ENCODE measurements around the gene TCN2.

DNA sequence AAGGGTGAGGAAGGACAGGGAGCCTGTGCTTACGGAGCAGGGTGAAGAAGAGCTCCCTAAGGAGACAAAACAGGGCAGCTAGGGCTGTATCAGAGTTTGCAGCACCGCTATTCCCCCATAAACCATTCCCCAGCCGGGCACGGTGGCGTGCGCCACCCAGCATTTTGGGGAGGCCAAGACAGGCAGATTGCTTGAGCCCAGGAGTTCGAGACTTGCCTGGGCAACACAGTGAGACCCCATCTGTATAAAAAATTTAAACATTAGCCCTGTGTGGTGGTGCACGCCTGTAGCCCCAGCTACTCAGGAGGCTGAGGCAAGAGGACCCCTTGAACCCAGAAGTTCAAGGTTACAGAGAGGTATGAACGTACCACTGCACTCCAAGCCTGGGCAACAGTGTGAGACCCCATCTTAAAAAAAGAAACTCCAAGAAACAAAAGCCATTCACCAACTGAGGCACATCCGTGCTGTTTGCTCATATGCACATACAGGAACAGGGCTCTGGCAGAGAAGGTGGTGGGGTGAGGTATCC lies 37.2 kb upstream of the TCN2 start:
- TF ChIP-seq, protein P1, sequence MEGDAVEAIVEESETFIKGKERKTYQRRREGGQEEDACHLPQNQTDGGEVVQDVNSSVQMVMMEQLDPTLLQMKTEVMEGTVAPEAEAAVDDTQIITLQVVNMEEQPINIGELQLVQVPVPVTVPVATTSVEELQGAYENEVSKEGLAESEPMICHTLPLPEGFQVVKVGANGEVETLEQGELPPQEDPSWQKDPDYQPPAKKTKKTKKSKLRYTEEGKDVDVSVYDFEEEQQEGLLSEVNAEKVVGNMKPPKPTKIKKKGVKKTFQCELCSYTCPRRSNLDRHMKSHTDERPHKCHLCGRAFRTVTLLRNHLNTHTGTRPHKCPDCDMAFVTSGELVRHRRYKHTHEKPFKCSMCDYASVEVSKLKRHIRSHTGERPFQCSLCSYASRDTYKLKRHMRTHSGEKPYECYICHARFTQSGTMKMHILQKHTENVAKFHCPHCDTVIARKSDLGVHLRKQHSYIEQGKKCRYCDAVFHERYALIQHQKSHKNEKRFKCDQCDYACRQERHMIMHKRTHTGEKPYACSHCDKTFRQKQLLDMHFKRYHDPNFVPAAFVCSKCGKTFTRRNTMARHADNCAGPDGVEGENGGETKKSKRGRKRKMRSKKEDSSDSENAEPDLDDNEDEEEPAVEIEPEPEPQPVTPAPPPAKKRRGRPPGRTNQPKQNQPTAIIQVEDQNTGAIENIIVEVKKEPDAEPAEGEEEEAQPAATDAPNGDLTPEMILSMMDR (IDR thresholded peaks at IDR 0.05): no peak
- TF ChIP-seq POLR2A (IDR thresholded peaks at IDR 0.05): no peak
- no peak for TF ChIP-seq EP300 (IDR thresholded peaks at IDR 0.05)

All from sigmoid colon (tissue), 4 donors.